ENCODE results near the gene BABAM2. TPM values are rescaled to one million over a fixed set of nuclear protein-coding genes. Genes with fewer than 3 reads are reported as not detected.

BABAM2 gene
- total RNA-seq, 1 donor from 2014 or later = 34.6 TPM

GRCh38 chr2:27852691-27853090 lies 37.8 kb upstream of the BABAM2 start:
- H3K9ac ChIP-seq = no peak overlapping the region
- Mint-ChIP-seq H3K4me1 (no peaks in the 10 kb centered on the region), H3K9me3 (peaks cover 12% of the 10 kb centered on the region), H3K36me3 (no peaks in the 10 kb centered on the region), H3K4me3 (no peak overlapping the region), H3K27ac (no peak overlapping the region), H3K27me3 (ENCODE audit: insufficient read depth, low read depth) (no peaks in the 10 kb centered on the region)
- peaks cover 4% of the 10 kb centered on the region for H3K9me3 ChIP-seq (ENCODE audit: low read depth)
- TF ChIP-seq, protein P1, sequence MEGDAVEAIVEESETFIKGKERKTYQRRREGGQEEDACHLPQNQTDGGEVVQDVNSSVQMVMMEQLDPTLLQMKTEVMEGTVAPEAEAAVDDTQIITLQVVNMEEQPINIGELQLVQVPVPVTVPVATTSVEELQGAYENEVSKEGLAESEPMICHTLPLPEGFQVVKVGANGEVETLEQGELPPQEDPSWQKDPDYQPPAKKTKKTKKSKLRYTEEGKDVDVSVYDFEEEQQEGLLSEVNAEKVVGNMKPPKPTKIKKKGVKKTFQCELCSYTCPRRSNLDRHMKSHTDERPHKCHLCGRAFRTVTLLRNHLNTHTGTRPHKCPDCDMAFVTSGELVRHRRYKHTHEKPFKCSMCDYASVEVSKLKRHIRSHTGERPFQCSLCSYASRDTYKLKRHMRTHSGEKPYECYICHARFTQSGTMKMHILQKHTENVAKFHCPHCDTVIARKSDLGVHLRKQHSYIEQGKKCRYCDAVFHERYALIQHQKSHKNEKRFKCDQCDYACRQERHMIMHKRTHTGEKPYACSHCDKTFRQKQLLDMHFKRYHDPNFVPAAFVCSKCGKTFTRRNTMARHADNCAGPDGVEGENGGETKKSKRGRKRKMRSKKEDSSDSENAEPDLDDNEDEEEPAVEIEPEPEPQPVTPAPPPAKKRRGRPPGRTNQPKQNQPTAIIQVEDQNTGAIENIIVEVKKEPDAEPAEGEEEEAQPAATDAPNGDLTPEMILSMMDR (IDR thresholded peaks at IDR 0.05) = no peak
- TF ChIP-seq EZH2 (IDR thresholded peaks at IDR 0.05) (no peak), EZH2phosphoT487 (IDR thresholded peaks at IDR 0.05) (no peak)
- no peak overlapping the region for H3K27ac ChIP-seq
- no peaks in the 10 kb centered on the region for H3K79me2 ChIP-seq (ENCODE audit: low read depth)
- DNase-seq (ENCODE audit: low spot score) = no peak
- no peaks in the 10 kb centered on the region for H3F3A ChIP-seq (ENCODE audit: low read depth)
- H3K4me2 ChIP-seq = no peak overlapping the region
- no peaks in the 10 kb centered on the region for H3K27me3 ChIP-seq
- H3K4me1 ChIP-seq = no peaks in the 10 kb centered on the region
- H3K36me3 ChIP-seq = no peaks in the 10 kb centered on the region
- H2AFZ ChIP-seq (replicated peaks) = no peak overlapping the region
- H3K4me3 ChIP-seq = no peak overlapping the region
- no peaks in the 10 kb centered on the region for H4K20me1 ChIP-seq (ENCODE audit: low read depth)

- Histone ChIP-seq H3K9me3 (ENCODE audit: low read depth) (peaks cover 8% of the 10 kb centered on the region), H3K27ac (no peak overlapping the region), H3K4me2 (no peak overlapping the region), H3F3A (ENCODE audit: low read depth) (no peaks in the 10 kb centered on the region), H3K79me2 (ENCODE audit: low read depth) (no peaks in the 10 kb centered on the region), H3K4me3 (no peak overlapping the region), H3K27me3 (no peaks in the 10 kb centered on the region), H3K36me3 (no peaks in the 10 kb centered on the region), H4K20me1 (ENCODE audit: low read depth) (no peaks in the 10 kb centered on the region), H3K4me1 (no peaks in the 10 kb centered on the region), H2AFZ (replicated peaks) (no peak overlapping the region), H3K9ac (no peak overlapping the region)
- Mint-ChIP-seq H3K4me1 (no peaks in the 10 kb centered on the region), H3K36me3 (no peaks in the 10 kb centered on the region), H3K27me3 (ENCODE audit: insufficient read depth, low read depth) (no peaks in the 10 kb centered on the region), H3K4me3 (no peak overlapping the region), H3K9me3 (peaks cover 16% of the 10 kb centered on the region), H3K27ac (no peak overlapping the region)
- no peak for DNase-seq (ENCODE audit: low spot score)
- TF ChIP-seq, protein P1 (IDR thresholded peaks at IDR 0.05) = no peak
- TF ChIP-seq EZH2 (IDR thresholded peaks at IDR 0.05) (no peak), EZH2phosphoT487 (IDR thresholded peaks at IDR 0.05) (no peak)
These were observed 36.2 kb upstream of the BABAM2 start for GRCh38 chr2:27854229-27854862.

- Histone ChIP-seq H3K27me3 (no peaks in the 10 kb centered on the region), H3K9me3 (ENCODE audit: low read depth) (peaks cover 8% of the 10 kb centered on the region), H3K36me3 (no peaks in the 10 kb centered on the region), H3K9ac (no peak overlapping the region), H3K27ac (no peak overlapping the region), H3F3A (ENCODE audit: low read depth) (no peaks in the 10 kb centered on the region), H3K4me2 (no peak overlapping the region), H3K4me3 (no peak overlapping the region), H3K79me2 (ENCODE audit: low read depth) (no peaks in the 10 kb centered on the region), H2AFZ (replicated peaks) (no peak overlapping the region), H4K20me1 (ENCODE audit: low read depth) (no peaks in the 10 kb centered on the region), H3K4me1 (no peaks in the 10 kb centered on the region)
- Mint-ChIP-seq H3K4me1 (no peaks in the 10 kb centered on the region), H3K4me3 (no peak overlapping the region), H3K36me3 (no peaks in the 10 kb centered on the region), H3K27ac (no peak overlapping the region), H3K27me3 (ENCODE audit: insufficient read depth, low read depth) (no peaks in the 10 kb centered on the region), H3K9me3 (peaks cover 16% of the 10 kb centered on the region)
- TF ChIP-seq, protein P1 (IDR thresholded peaks at IDR 0.05) = no peak
- TF ChIP-seq EZH2phosphoT487 (IDR thresholded peaks at IDR 0.05) (no peak), EZH2 (IDR thresholded peaks at IDR 0.05) (no peak)
- no peak for DNase-seq (ENCODE audit: low spot score)
These were observed 35.1 kb upstream of the BABAM2 start for GRCh38 chr2:27855476-27855875.

Data from neural progenitor cell (in vitro differentiated cells).